Mesendoderm (in vitro differentiated cells): Measurements from ENCODE around the gene MAPK10. TPM values are rescaled to one million over a fixed set of nuclear protein-coding genes. Genes with fewer than 3 reads are reported as not detected.

Experiments used
- DNase-seq: peaks from one replicate; pipeline ENCODE4 v3.0.0; 2013
- H2AK5ac ChIP-seq: 2 replicates; pipeline ENCODE4 v1.6.1; 2013; ENCODE audit warnings: low read length, inconsistent platforms
- H2BK120ac ChIP-seq: 2 replicates; pipeline ENCODE4 v1.6.1; 2013; ENCODE audit warnings: low read depth, mild to moderate bottlenecking, low read length, moderate library complexity, mixed read lengths
- H2BK15ac ChIP-seq: replicated peaks from 2 replicates; pipeline ENCODE4 v1.6.1; 2013; ENCODE audit warnings: low read depth, mild to moderate bottlenecking, moderate library complexity
- H2BK5ac ChIP-seq: 2 replicates; pipeline ENCODE4 v1.6.1; 2013; ENCODE audit warnings: low read length, inconsistent platforms
- H3K18ac ChIP-seq: 2 replicates; pipeline ENCODE4 v1.6.1; 2013; ENCODE audit warnings: mild to moderate bottlenecking, low read length, mixed read lengths
- H3K23ac ChIP-seq: one replicate; pipeline ENCODE4 v1.6.1; 2013; ENCODE audit warnings: low read length
- H3K27ac ChIP-seq: 2 replicates; pipeline ENCODE4 v1.5.1; 2013; ENCODE audit warnings: low read depth, mild to moderate bottlenecking, inconsistent platforms, low read length, moderate library complexity
- H3K27me3 ChIP-seq: 2 replicates; pipeline ENCODE4 v1.6.1; 2013; ENCODE audit warnings: low read length, control low read depth, mild to moderate bottlenecking, inconsistent platforms; ENCODE audit not compliant: insufficient read depth, poor library complexity
- H3K36me3 ChIP-seq: 2 replicates; pipeline ENCODE4 v1.6.1; 2013; ENCODE audit warnings: low read length, inconsistent platforms; ENCODE audit not compliant: control insufficient read depth, insufficient read depth
- H3K4ac ChIP-seq: one replicate; pipeline ENCODE4 v1.6.1; 2013; ENCODE audit warnings: low read depth, mild to moderate bottlenecking, low read length, moderate library complexity
- H3K4me1 ChIP-seq: 2 replicates; pipeline ENCODE4 v1.6.1; 2013; ENCODE audit warnings: low read depth, low read length, inconsistent platforms; ENCODE audit not compliant: control insufficient read depth
- H3K4me2 ChIP-seq: 2 replicates; pipeline ENCODE4 v1.6.1; 2013; ENCODE audit warnings: low read length
- H3K4me3 ChIP-seq: 2 replicates; pipeline ENCODE4 v1.5.1; 2013; ENCODE audit warnings: mild to moderate bottlenecking, low read length
- H3K56ac ChIP-seq: one replicate; pipeline ENCODE4 v1.6.1; 2013; ENCODE audit warnings: low read length
- H3K79me1 ChIP-seq: 2 replicates; pipeline ENCODE4 v1.6.1; 2013; ENCODE audit warnings: low read length, inconsistent platforms
- H3K79me2 ChIP-seq: 2 replicates; pipeline ENCODE4 v1.6.1; 2013; ENCODE audit warnings: mild to moderate bottlenecking, low read length; ENCODE audit not compliant: control insufficient read depth, insufficient read depth
- H3K9ac ChIP-seq: 2 replicates; pipeline ENCODE4 v1.6.1; 2013; ENCODE audit warnings: low read length, inconsistent platforms
- H4K5ac ChIP-seq: one replicate; pipeline ENCODE4 v1.6.1; 2013; ENCODE audit warnings: low read length
- H4K8ac ChIP-seq: one replicate; pipeline ENCODE4 v1.6.1; 2013; ENCODE audit warnings: low read depth, mild to moderate bottlenecking, control low read depth, low read length, moderate library complexity
- small RNA-seq: library from polyadenylated mRNA; stranded (forward); fragments of <200 nt; extraction: miRNeasy Mini kit (QIAGEN cat#:217004); gene quantifications from one replicate; pipeline ENCODE3, GENCODE V24; 2013; ENCODE audit not compliant: insufficient read depth

Gene MAPK10

DNA sequence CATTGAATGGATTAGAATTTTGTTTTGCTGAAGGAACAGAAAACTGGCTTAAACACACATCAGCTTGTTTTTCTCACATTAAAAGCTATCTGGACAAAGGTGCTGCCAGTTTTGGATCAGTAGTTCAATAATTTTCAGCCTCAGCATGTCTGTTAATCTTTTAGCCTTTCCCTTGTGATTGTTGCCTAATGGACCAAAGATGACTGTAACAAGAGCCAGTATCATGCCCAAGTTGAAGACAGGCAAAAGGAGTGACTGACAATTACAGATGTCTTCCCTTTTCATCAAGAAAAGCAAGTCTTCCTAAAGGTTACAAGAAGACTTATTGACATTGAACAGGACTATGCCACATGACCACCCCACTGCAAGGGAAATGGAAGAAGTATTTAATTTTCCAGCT is 419.7 kb downstream of the MAPK10 start:
- H3K4ac ChIP-seq, result no peak overlapping the region
- no peaks in the 10 kb centered on the region for H3K4me1 ChIP-seq
- no peak overlapping the region for H3K23ac ChIP-seq
- H3K27me3 ChIP-seq, result no peaks in the 10 kb centered on the region
- no peak overlapping the region for H2BK5ac ChIP-seq
- H3K4me2 ChIP-seq, result no peak overlapping the region
- no peak overlapping the region for H3K27ac ChIP-seq
- H4K5ac ChIP-seq, result no peak overlapping the region
- DNase-seq, result no peak
- H3K4me3 ChIP-seq, result no peak overlapping the region
- no peaks in the 10 kb centered on the region for H3K79me2 ChIP-seq
- H4K8ac ChIP-seq, result no peak overlapping the region
- H2AK5ac ChIP-seq, result no peak overlapping the region
- no peaks in the 10 kb centered on the region for H3K79me1 ChIP-seq
- no peak overlapping the region for H3K18ac ChIP-seq
- H3K9ac ChIP-seq, result no peak overlapping the region
- H2BK15ac ChIP-seq, result no peak overlapping the region
- no peak overlapping the region for H2BK120ac ChIP-seq
- no peak overlapping the region for H3K56ac ChIP-seq
- no peaks in the 10 kb centered on the region for H3K36me3 ChIP-seq

Small RNAs within 50 kb of the gene (small RNA-seq; reads per million reads assigned to genes)
- not detected for gene RN7SKP96
